OCI-LY1 (cell line): ENCODE results near the gene CSAD.
"Not testable (repeated sequence)": the region's sequence is repeated elsewhere in the genome, so short reads cannot be mapped to it uniquely, and the experiment has no call there.

Experiments used
- EZH2 ChIP-seq: fragments of 200-600 bp; sonication (generic), shearing (Covaris generic); IDR thresholded peaks from 2 replicates; pipeline ENCODE4 v1.8.0; 2017; ENCODE audit warnings: borderline replicate concordance, mixed run types, mild to moderate bottlenecking, antibody characterized with exemption, low read length, moderate library complexity, mixed read lengths
- TF ChIP-seq, protein P1 (sequence below): fragments of 200-600 bp; sonication (generic), shearing (Covaris generic); IDR thresholded peaks from 2 replicates; pipeline ENCODE4 v1.5.1; 2017; ENCODE audit warnings: mild to moderate bottlenecking, antibody characterized with exemption, low read length, moderate library complexity, mixed read lengths

DNA sequence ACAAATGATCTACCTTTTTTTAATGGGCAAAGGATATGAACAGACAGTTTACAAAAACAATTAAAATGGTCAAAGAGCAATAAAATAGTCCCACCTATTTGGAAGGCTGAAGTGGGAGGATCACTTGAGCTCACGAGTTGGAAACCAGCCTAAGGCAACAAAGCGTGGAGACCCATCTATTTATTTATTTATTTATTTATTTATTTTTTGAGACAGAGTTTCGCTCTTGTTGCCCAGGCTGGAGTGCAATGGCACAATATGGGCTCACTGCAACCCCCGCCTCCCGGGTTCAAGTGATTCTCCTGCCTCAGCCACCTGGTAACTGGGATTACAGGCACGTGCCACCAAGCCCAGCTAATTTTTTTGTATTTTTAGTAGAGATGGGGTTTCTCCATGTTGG, 3.3 kb downstream of the CSAD start:
- TF ChIP-seq, protein P1, sequence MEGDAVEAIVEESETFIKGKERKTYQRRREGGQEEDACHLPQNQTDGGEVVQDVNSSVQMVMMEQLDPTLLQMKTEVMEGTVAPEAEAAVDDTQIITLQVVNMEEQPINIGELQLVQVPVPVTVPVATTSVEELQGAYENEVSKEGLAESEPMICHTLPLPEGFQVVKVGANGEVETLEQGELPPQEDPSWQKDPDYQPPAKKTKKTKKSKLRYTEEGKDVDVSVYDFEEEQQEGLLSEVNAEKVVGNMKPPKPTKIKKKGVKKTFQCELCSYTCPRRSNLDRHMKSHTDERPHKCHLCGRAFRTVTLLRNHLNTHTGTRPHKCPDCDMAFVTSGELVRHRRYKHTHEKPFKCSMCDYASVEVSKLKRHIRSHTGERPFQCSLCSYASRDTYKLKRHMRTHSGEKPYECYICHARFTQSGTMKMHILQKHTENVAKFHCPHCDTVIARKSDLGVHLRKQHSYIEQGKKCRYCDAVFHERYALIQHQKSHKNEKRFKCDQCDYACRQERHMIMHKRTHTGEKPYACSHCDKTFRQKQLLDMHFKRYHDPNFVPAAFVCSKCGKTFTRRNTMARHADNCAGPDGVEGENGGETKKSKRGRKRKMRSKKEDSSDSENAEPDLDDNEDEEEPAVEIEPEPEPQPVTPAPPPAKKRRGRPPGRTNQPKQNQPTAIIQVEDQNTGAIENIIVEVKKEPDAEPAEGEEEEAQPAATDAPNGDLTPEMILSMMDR, result not testable (repeated sequence)
- not testable (repeated sequence) for TF ChIP-seq EZH2
